ENCODE data around the gene PPP2R3B.

The PPP2R3B gene

DNA sequence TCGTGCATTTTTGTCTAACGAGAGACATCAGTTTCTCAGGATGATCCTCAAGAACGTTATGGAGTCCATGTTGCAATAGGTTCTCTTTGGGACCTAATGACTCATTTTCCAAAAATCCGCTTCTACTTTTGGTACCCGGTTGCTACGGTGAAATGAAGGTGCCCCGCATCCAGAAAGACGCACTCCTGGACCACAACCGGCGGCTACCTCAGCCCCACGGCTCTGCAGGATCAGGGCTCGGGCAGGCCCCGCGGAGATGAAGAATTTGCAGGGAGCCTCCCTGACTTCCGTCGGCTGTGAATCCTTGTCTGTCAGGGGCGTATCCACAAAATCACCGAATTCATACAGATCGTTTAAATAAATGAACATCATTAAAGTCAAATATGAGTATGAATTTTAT lies 83.7 kb downstream of the PPP2R3B start:
- Histone ChIP-seq H3K4me1 (ENCODE audit: control insufficient read depth, insufficient read depth, low read length) (no peaks in the 10 kb centered on the region), H3K36me3 (ENCODE audit: control insufficient read depth, insufficient read depth, low read length) (peaks cover 84% of the 10 kb centered on the region), H3K9me3 (ENCODE audit: control insufficient read depth, insufficient read depth, low read depth, low read length) (no peaks in the 10 kb centered on the region), H3K9ac (ENCODE audit: low read length) (no peak overlapping the region), H3K27me3 (ENCODE audit: control insufficient read depth, insufficient read depth, low read length) (no peaks in the 10 kb centered on the region), H3K27ac (ENCODE audit: low read depth, low read length) (no peak overlapping the region), H3K4me3 (ENCODE audit: low read depth, low read length) (no peak overlapping the region)

DNA sequence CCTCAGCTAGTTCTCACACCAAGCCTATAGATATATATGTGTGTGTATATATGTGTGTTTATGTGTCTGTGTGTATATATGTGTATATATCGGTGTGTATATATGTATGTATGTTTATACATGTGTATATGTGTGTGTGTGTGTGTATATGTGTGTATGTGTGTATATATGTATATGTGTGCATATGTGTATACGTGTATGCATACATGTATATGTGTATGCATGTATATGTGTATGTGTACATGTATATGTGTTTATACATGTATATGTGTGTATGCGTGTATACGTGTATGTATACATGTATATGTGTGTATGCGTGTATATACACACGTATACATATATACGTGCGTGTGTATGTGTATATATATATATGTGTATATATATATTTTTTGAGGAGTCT lies 86.4 kb downstream of the PPP2R3B start:
- H3K36me3 ChIP-seq (ENCODE audit: control insufficient read depth, insufficient read depth, low read length), result peaks cover 69% of the 10 kb centered on the region
- H3K4me1 ChIP-seq (ENCODE audit: control insufficient read depth, insufficient read depth, low read length), result no peaks in the 10 kb centered on the region
- no peaks in the 10 kb centered on the region for H3K27me3 ChIP-seq (ENCODE audit: control insufficient read depth, insufficient read depth, low read length)
- no peak overlapping the region for H3K4me3 ChIP-seq (ENCODE audit: low read depth, low read length)
- H3K9ac ChIP-seq (ENCODE audit: low read length), result no peak overlapping the region
- no peak overlapping the region for H3K27ac ChIP-seq (ENCODE audit: low read depth, low read length)
- no peaks in the 10 kb centered on the region for H3K9me3 ChIP-seq (ENCODE audit: control insufficient read depth, insufficient read depth, low read depth, low read length)

DNA sequence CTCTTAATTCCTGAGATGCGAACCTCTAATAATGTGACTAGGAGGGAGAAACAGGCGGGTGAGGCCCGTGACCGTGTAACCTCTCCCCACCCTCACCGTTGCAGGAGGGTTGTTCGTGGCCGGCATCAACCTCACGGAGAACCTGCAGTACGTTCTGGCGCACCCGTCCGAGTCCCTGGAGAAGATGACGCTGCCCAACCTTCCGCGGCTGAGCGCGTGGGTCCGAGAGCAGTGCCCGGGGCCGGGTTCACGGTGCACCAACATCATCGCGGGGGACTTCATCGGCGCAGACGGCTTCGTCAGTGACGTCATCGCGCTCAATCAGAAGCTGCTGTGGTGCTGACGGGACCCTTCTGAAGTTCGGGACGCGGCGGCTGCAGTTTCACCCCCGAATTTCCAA lies 87.7 kb downstream of the PPP2R3B start:
- Histone ChIP-seq H3K4me3 (ENCODE audit: low read depth, low read length) (no peak overlapping the region), H3K27ac (ENCODE audit: low read depth, low read length) (no peak overlapping the region), H3K9me3 (ENCODE audit: control insufficient read depth, insufficient read depth, low read depth, low read length) (no peaks in the 10 kb centered on the region), H3K9ac (ENCODE audit: low read length) (no peak overlapping the region), H3K27me3 (ENCODE audit: control insufficient read depth, insufficient read depth, low read length) (no peaks in the 10 kb centered on the region), H3K4me1 (ENCODE audit: control insufficient read depth, insufficient read depth, low read length) (no peaks in the 10 kb centered on the region), H3K36me3 (ENCODE audit: control insufficient read depth, insufficient read depth, low read length) (peaks cover 68% of the 10 kb centered on the region)

DNA sequence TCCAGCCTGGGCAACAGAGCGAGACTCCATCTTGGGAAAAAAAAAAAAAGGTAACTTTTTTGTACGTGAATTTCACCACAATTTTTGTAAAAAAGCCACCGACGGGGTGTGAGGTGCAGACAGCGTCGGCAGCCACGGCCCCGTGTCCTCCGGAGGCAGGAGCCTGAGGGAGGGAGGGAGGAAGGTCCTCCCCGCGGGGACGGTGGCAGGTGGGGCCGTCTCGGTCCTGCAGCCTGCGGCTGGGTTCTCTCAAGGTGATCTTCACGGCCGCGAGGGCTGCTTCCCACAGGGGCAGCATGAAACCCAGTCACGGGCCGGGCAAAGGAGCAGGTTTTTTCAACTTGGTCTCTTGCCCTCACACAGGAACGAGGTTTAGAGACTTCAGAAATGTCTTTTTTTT lies 91.6 kb downstream of the PPP2R3B start:
- no peak overlapping the region for H3K27ac ChIP-seq (ENCODE audit: low read depth, low read length)
- no peak overlapping the region for H3K4me3 ChIP-seq (ENCODE audit: low read depth, low read length)
- no peak overlapping the region for H3K9ac ChIP-seq (ENCODE audit: low read length)
- H3K4me1 ChIP-seq (ENCODE audit: control insufficient read depth, insufficient read depth, low read length), result no peaks in the 10 kb centered on the region
- no peaks in the 10 kb centered on the region for H3K27me3 ChIP-seq (ENCODE audit: control insufficient read depth, insufficient read depth, low read length)
- no peaks in the 10 kb centered on the region for H3K9me3 ChIP-seq (ENCODE audit: control insufficient read depth, insufficient read depth, low read depth, low read length)
- peaks cover 71% of the 10 kb centered on the region for H3K36me3 ChIP-seq (ENCODE audit: control insufficient read depth, insufficient read depth, low read length)

DNA sequence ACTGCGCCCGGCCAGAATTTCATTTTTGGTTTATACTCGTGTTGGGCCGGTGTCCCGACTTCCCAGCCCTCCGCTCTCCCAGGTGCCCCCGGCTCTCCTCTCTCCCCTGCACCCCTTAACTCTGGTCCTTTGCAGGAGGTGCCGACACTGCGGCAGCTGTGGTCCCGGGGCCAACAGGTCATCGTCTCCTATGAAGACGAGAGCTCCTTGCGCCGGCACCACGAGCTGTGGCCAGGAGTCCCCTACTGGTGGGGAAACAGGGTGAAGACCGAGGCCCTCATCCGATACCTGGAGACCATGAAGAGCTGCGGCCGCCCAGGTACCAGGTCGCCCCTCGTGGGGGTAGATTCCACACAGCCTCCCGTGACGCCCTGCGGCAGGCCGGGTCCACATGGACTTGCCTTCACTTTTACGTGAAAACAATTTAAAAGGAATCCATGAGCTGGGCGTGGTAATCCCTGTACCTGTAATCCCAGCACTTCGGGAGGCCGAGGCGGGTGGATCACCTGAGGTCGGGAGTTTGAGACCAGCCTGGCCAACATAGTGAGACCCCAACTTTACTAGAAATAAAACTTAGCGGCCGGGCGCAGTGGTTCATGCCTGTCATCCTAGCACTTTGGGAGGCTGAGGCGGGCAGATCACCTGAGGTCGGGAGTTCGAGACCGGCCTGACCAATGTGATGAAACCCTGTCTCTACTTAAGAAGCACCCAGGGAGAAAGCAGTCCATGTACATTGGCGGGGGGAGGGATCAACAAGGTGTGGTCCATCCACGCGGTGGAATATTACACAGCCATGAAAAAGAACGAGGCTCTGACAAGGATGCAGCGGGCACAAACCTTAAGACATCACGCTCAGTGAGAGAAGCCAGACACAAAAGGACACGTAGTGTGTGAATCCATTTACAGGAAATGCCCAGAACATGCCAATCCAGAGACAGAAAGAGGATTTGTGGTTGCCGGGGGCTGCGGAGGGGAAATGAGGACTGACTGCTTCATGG lies 93.5 kb downstream of the PPP2R3B start:
- Histone ChIP-seq H3K27ac (ENCODE audit: low read depth, low read length) (no peak overlapping the region), H3K4me1 (ENCODE audit: control insufficient read depth, insufficient read depth, low read length) (no peaks in the 10 kb centered on the region), H3K9ac (ENCODE audit: low read length) (no peak overlapping the region), H3K9me3 (ENCODE audit: control insufficient read depth, insufficient read depth, low read depth, low read length) (no peaks in the 10 kb centered on the region), H3K36me3 (ENCODE audit: control insufficient read depth, insufficient read depth, low read length) (peaks cover 74% of the 10 kb centered on the region), H3K4me3 (ENCODE audit: low read depth, low read length) (no peak overlapping the region), H3K27me3 (ENCODE audit: control insufficient read depth, insufficient read depth, low read length) (no peaks in the 10 kb centered on the region)

DNA sequence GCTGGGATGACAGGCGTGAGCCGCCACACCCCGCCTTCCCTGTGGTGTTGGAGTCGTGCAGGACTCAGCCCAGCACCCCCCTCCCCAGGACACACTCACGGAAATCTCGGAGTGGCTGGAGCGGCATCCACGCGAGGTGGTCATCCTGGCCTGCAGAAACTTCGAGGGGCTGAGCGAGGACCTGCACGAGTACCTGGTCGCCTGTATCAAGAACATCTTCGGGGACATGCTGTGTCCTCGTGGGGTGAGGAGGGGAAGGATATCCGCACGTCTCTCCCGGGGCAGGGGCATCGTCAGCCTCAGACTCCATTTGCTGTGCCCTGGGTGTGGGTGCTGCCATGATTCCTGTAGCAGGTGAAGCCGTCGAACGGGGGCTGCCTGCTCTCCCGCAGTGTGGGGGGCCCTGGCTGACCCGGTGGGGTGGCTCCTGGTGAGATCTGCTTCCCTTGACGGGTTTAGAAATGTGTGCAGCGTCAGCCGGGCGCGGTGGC lies 95.3 kb downstream of the PPP2R3B start:
- Histone ChIP-seq H3K36me3 (ENCODE audit: control insufficient read depth, insufficient read depth, low read length) (peaks cover 83% of the 10 kb centered on the region), H3K9me3 (ENCODE audit: control insufficient read depth, insufficient read depth, low read depth, low read length) (no peaks in the 10 kb centered on the region), H3K27me3 (ENCODE audit: control insufficient read depth, insufficient read depth, low read length) (no peaks in the 10 kb centered on the region), H3K9ac (ENCODE audit: low read length) (no peak overlapping the region), H3K27ac (ENCODE audit: low read depth, low read length) (no peak overlapping the region), H3K4me1 (ENCODE audit: control insufficient read depth, insufficient read depth, low read length) (no peaks in the 10 kb centered on the region), H3K4me3 (ENCODE audit: low read depth, low read length) (no peak overlapping the region)

DNA sequence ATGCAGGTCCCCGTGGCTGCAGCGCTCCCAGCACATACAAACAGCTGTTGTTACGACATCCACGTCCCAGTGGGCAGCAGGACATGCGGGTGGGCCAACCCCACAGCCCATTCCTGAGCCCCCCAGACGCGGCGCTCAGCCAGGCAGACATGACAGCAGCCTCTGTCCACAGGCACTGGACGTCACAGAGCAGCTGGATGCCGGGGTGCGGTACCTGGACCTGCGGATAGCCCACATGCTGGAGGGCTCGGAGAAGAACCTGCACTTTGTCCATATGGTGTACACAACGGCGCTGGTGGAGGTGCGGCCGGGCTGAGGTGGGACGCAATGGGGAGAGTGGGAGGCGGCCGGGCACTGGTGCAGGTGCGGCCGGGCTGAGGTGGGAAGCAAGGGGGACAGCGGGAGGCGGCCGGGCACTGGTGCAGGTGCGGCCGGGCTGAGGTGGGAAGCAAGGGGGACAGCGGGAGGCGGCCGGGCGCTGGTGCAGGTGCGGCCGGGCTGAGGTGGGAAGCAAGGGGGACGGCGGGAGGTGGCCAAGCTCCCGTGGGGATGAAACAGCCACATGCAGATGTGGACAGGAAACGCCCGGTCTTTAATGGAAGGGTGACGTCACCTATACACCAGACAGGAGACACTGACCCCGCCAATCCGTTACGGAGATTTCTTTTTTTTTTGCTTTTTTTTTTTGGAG lies 96.1 kb downstream of the PPP2R3B start:
- Histone ChIP-seq H3K9me3 (ENCODE audit: control insufficient read depth, insufficient read depth, low read depth, low read length) (no peaks in the 10 kb centered on the region), H3K27me3 (ENCODE audit: control insufficient read depth, insufficient read depth, low read length) (no peaks in the 10 kb centered on the region), H3K9ac (ENCODE audit: low read length) (no peak overlapping the region), H3K4me3 (ENCODE audit: low read depth, low read length) (no peak overlapping the region), H3K4me1 (ENCODE audit: control insufficient read depth, insufficient read depth, low read length) (no peaks in the 10 kb centered on the region), H3K36me3 (ENCODE audit: control insufficient read depth, insufficient read depth, low read length) (peaks cover 86% of the 10 kb centered on the region), H3K27ac (ENCODE audit: low read depth, low read length) (no peak overlapping the region)

DNA sequence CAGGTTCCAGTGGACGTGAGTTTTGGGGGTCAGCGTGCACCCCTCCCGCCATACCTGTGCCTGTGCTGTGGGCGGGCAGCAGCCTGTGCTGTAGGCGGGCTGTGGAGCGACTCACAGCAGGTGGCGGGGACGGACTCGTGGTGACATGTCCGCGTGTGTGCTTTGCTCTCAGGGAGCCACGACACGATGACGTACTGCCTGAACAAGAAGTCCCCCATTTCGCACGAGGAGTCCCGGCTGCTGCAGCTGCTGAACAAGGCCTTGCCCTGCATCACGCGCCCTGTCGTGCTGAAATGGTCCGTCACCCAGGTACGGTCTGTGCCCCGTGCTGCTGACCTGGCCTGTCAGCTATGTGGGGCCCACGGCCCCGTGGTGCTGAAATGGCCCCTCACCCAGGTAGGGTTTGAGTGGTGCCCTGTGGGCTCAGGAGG lies 98.1 kb downstream of the PPP2R3B start:
- Histone ChIP-seq H3K27ac (ENCODE audit: low read depth, low read length) (no peak overlapping the region), H3K4me1 (ENCODE audit: control insufficient read depth, insufficient read depth, low read length) (0 out of 2 replicates have a peak, but pooled peaks cover 3% of the 10 kb centered on the region), H3K4me3 (ENCODE audit: low read depth, low read length) (no peak overlapping the region), H3K27me3 (ENCODE audit: control insufficient read depth, insufficient read depth, low read length) (no peaks in the 10 kb centered on the region), H3K9me3 (ENCODE audit: control insufficient read depth, insufficient read depth, low read depth, low read length) (no peaks in the 10 kb centered on the region), H3K36me3 (ENCODE audit: control insufficient read depth, insufficient read depth, low read length) (peaks cover 89% of the 10 kb centered on the region), H3K9ac (ENCODE audit: low read length) (no peak overlapping the region)

DNA sequence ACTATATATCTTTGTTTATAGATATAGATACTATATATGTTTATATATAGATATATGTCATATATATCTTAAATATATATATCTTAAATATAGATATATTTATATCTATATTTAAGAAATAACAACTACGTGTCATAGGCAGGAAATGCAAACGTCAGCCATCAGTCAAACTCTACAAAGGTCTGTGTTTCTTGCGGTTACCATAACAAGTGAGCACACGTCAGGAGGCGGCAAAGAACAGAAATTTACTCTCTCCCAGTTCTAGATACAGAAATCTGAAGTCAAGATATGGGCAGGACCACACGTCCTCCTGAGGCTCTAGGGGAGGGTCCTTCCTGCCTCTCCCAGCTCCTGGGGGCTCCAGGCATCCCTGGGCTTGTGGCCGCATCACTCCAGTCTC lies 99.0 kb downstream of the PPP2R3B start:
- peaks cover 80% of the 10 kb centered on the region for H3K36me3 ChIP-seq (ENCODE audit: control insufficient read depth, insufficient read depth, low read length)
- no peak overlapping the region for H3K9ac ChIP-seq (ENCODE audit: low read length)

DNA sequence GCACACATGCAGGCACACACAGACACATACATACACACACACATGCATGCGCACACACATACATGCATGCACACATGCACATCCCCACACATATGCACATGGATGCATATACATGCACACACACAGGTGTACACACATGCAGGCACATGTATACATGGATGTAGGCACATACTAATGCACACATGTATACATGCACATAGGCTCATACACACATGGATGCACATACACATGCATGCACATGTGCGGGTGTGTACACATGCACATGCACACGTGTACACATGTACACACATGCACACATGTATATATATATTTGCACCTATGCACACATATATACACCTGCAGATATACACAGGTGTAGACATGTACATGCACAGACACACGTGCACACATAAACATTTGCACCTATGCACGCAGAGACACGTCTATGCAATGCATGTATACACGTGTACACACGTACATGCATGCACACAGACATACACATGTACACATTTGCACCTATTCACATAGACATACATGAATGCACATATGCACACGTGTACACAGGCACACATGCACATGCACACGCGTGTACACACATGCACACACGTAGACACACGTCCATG lies 101.5 kb downstream of the PPP2R3B start:
- Histone ChIP-seq H3K4me1 (ENCODE audit: control insufficient read depth, insufficient read depth, low read length) (peaks cover 3% of the 10 kb centered on the region; the same call in 1 of the 2 replicates), H3K36me3 (ENCODE audit: control insufficient read depth, insufficient read depth, low read length) (peaks cover 57% of the 10 kb centered on the region), H3K9me3 (ENCODE audit: control insufficient read depth, insufficient read depth, low read depth, low read length) (no peaks in the 10 kb centered on the region), H3K27me3 (ENCODE audit: control insufficient read depth, insufficient read depth, low read length) (no peaks in the 10 kb centered on the region), H3K9ac (ENCODE audit: low read length) (no peak overlapping the region), H3K27ac (ENCODE audit: low read depth, low read length) (no peak overlapping the region), H3K4me3 (ENCODE audit: low read depth, low read length) (no peak overlapping the region)

More for the DNA sequence above, 99.0 kb downstream of the PPP2R3B start:
- Histone ChIP-seq H3K4me1 (ENCODE audit: control insufficient read depth, insufficient read depth, low read length) (0 out of 2 replicates have a peak, but pooled peaks cover 3% of the 10 kb centered on the region), H3K9me3 (ENCODE audit: control insufficient read depth, insufficient read depth, low read depth, low read length) (no peaks in the 10 kb centered on the region), H3K4me3 (ENCODE audit: low read depth, low read length) (no peak overlapping the region), H3K27me3 (ENCODE audit: control insufficient read depth, insufficient read depth, low read length) (no peaks in the 10 kb centered on the region), H3K27ac (ENCODE audit: low read depth, low read length) (no peak overlapping the region)

All from HUES6 (cell line).